Endothelial cell (in vitro differentiated cells): ENCODE data around the gene CD247. TPM values are rescaled to one million over a fixed set of nuclear protein-coding genes. Genes with fewer than 3 reads are reported as not detected.
A peak's percentile ranks its signal among the peaks of the same experiment; 100 is the strongest.

Experiments used
- DNase-seq: peaks from one replicate; pipeline ENCODE4 v3.0.0; 2021; ENCODE audit warnings: low spot score
- H3K27ac Mint-ChIP-seq: one replicate; pipeline ENCODE4 v1.8.0; 2021; ENCODE audit warnings: mixed read lengths, inconsistent platforms; ENCODE audit not compliant: unreplicated experiment
- H3K27me3 Mint-ChIP-seq: one replicate; pipeline ENCODE4 v1.8.0; 2021; ENCODE audit warnings: mild to moderate bottlenecking, moderate library complexity, mixed read lengths, inconsistent platforms; ENCODE audit not compliant: unreplicated experiment
- H3K36me3 Mint-ChIP-seq: one replicate; pipeline ENCODE4 v1.8.0; 2021; ENCODE audit warnings: mild to moderate bottlenecking, low read depth, mixed read lengths, inconsistent platforms; ENCODE audit not compliant: unreplicated experiment
- H3K4me1 Mint-ChIP-seq: one replicate; pipeline ENCODE4 v1.8.0; 2021; ENCODE audit warnings: mild to moderate bottlenecking, mixed read lengths, inconsistent platforms; ENCODE audit not compliant: unreplicated experiment
- H3K4me3 Mint-ChIP-seq: one replicate; pipeline ENCODE4 v1.8.0; 2021; ENCODE audit warnings: mild to moderate bottlenecking, mixed read lengths, inconsistent platforms; ENCODE audit not compliant: unreplicated experiment
- H3K9me3 Mint-ChIP-seq: one replicate; pipeline ENCODE4 v1.8.0; 2021; ENCODE audit warnings: mixed read lengths, inconsistent platforms; ENCODE audit not compliant: unreplicated experiment
- total RNA-seq: library from RNA; stranded (reverse); fragmentation: NEBNext Ultra II Directional; extraction: Animal tissue kit (Norgen Biotek cat#: 25700); gene quantifications from one replicate; pipeline ENCODE4 v1.2.1, GENCODE V29; 2021; ENCODE audit not compliant: unreplicated experiment
- TF ChIP-seq, protein P1 (sequence below): fragments of 200-600 bp; sonication (generic); IDR thresholded peaks from one replicate; pipeline ENCODE4 v1.5.0; 2021; ENCODE audit warnings: antibody characterized with exemption; ENCODE audit not compliant: unreplicated experiment

Gene CD247
- total RNA-seq, 1 donor from 2014 or later, result not detected

DNA sequence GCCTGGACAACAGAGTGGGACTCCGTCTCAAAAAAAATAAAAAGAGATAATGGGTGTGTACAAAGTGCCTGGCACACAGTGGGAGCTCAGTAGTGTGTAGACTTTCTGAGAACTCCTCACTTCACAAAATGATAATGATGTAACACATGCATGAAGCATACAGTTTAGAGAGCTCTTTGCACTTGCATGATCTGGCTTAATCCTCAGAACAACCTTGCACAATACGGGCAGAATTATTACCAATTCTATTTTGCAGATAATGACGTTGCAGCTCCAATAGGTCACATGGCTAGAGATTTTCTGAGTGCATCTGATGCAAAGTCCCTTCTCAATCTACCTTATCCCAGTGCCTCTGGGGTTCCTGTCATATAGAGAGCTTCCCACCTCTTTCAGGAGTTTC is 71.4 kb downstream of the CD247 start:
- peaks cover 14% of the 10 kb centered on the region for H3K4me1 Mint-ChIP-seq
- no peak overlapping the region for H3K27ac Mint-ChIP-seq
- TF ChIP-seq, protein P1, sequence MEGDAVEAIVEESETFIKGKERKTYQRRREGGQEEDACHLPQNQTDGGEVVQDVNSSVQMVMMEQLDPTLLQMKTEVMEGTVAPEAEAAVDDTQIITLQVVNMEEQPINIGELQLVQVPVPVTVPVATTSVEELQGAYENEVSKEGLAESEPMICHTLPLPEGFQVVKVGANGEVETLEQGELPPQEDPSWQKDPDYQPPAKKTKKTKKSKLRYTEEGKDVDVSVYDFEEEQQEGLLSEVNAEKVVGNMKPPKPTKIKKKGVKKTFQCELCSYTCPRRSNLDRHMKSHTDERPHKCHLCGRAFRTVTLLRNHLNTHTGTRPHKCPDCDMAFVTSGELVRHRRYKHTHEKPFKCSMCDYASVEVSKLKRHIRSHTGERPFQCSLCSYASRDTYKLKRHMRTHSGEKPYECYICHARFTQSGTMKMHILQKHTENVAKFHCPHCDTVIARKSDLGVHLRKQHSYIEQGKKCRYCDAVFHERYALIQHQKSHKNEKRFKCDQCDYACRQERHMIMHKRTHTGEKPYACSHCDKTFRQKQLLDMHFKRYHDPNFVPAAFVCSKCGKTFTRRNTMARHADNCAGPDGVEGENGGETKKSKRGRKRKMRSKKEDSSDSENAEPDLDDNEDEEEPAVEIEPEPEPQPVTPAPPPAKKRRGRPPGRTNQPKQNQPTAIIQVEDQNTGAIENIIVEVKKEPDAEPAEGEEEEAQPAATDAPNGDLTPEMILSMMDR, result no peak
- H3K27me3 Mint-ChIP-seq, result peaks cover 9% of the 10 kb centered on the region
- H3K4me3 Mint-ChIP-seq, result no peak overlapping the region
- H3K36me3 Mint-ChIP-seq, result no peaks in the 10 kb centered on the region
- DNase-seq, result no peak
- no peaks in the 10 kb centered on the region for H3K9me3 Mint-ChIP-seq

DNA sequence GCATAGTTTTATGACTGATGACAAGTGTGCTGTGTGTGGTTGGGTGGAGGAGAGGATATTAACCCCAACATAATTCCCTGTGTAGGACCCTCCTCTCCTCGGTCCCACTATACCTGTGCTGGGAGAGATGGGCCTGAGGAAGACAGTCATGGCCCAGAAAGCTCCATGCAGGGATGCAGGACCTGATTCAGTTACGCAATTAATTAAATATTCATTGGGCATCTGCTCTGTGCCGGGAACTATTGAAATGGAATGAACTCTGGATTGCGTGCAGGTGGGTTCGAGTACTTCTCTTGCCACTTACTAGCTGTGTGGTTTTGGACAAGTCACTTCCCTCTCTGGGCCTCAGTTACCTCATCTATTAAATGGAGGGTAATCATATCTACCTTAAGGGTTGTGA is 74.6 kb downstream of the CD247 start:
- peaks cover 12% of the 10 kb centered on the region for H3K27me3 Mint-ChIP-seq
- peaks cover 16% of the 10 kb centered on the region for H3K4me1 Mint-ChIP-seq
- TF ChIP-seq, protein P1, result no peak
- H3K36me3 Mint-ChIP-seq, result no peaks in the 10 kb centered on the region
- DNase-seq, result no peak
- no peaks in the 10 kb centered on the region for H3K9me3 Mint-ChIP-seq
- H3K27ac Mint-ChIP-seq, result no peak overlapping the region
- H3K4me3 Mint-ChIP-seq, result no peak overlapping the region

DNA sequence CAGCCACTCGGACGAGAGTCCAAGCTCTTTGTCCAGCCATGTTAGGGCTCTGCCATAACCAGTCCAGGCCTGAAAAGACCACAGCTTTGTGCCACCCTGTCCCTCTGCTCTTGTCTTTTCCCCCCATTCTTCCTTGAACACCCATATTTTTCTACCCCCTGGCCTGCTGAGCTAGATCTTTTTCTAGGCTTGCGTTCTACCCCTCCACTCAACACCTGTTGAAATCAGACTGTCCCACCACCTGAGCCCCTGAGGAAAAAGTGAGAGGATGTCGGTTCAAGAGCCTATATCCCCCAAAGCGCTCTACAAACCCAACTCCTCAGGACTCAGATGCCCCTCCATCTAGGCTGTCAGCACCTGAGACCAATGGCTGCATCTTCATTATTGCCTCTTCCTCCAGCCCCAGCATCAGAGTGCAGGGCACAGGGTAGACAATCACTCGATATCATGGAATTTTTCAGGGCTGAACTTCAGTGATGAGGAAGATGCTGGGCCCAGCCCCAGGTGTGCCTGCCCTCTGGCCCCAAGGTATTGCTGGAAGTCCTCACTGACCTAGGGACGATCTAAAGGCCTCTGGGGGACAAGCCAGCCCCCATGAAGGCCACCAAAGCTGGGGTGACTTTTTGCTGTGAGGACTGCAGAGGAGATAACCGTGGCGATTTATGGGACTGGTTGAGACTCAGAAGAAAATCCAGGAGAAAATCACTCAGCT is 75.3 kb downstream of the CD247 start:
- Mint-ChIP-seq H3K27me3 (peaks cover 16% of the 10 kb centered on the region), H3K27ac (peak overlapping the region; percentile 24)

DNA sequence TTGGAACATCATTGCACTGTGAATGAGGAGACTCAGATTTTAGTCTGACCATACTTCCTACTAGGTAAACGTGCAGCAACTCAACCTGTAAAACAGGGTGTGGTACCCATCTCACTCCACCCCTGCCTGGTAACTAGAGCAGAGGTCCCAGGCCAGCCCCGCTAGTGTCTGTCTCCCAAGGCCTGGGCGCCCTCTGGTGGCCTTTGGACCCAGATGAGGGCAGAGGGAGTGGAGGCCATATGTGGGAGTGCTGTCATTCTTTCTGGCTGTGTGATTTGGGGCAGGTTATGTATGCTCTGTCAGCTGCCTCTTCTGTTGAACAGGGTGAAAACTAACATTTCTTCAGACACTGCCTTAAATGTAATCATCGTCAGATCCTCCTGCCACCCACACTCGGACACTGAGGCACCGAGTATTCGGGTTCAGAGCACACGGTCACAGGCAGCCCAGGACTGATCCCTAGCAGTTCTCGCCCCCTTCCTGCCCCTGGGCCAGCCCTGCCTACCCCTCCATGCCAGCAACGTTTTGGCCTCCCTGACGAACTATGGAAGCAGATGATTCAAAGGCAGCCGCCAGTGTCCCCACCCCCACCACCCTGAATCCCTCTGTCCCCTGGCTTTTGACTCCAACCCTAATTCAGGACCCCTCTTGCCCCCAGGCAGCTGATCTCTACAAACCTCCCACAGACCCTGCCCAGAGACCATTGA is 76.0 kb downstream of the CD247 start:
- no peaks in the 10 kb centered on the region for H3K36me3 Mint-ChIP-seq
- peaks cover 16% of the 10 kb centered on the region for H3K4me1 Mint-ChIP-seq
- H3K27me3 Mint-ChIP-seq, result peaks cover 16% of the 10 kb centered on the region
- no peak overlapping the region for H3K4me3 Mint-ChIP-seq
- TF ChIP-seq, protein P1, result peak; percentile 56
- DNase-seq, result peak; percentile 89
- H3K27ac Mint-ChIP-seq, result peak overlapping the region; percentile 24
- H3K9me3 Mint-ChIP-seq, result no peaks in the 10 kb centered on the region

More for the DNA sequence above, 75.3 kb downstream of the CD247 start:
- TF ChIP-seq, protein P1, result no peak
- no peak for DNase-seq
- Mint-ChIP-seq H3K4me1 (peaks cover 16% of the 10 kb centered on the region), H3K36me3 (no peaks in the 10 kb centered on the region), H3K4me3 (no peak overlapping the region), H3K9me3 (no peaks in the 10 kb centered on the region)

DNA sequence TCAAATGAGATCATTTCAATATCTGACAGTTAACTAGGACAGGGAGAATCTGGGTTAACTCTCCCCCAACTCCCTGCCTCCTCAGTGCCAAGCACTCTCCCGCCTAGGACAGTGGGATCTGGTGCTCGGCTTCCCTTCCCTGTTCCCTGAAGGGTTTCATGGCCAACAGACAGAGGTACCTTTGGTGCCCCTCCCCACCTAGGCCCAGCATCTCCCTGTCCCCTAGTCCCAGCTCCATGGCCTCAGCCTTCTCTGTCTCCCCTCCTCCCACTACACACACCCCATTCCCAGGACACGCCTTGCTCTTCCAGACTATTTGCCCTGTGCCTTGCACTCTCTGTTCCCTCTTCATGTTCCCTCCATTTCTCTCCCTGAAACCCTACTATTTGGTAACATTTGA is 77.1 kb downstream of the CD247 start:
- TF ChIP-seq, protein P1, result no peak
- H3K27ac Mint-ChIP-seq, result no peak overlapping the region
- H3K27me3 Mint-ChIP-seq, result peaks cover 16% of the 10 kb centered on the region
- no peaks in the 10 kb centered on the region for H3K9me3 Mint-ChIP-seq
- no peak for DNase-seq
- H3K4me3 Mint-ChIP-seq, result no peak overlapping the region
- no peaks in the 10 kb centered on the region for H3K36me3 Mint-ChIP-seq
- peaks cover 16% of the 10 kb centered on the region for H3K4me1 Mint-ChIP-seq
